C4-2B (cell line): ENCODE measurements around the gene SPAG9.

ENCODE experiments used
- CTCF ChIP-seq: fragments of 450-650 bp; conservative IDR thresholded peaks from 2 replicates; pipeline ENCODE4 v1.5.1; 2017; ENCODE audit warnings: mild to moderate bottlenecking
- ZFX ChIP-seq: fragments of 450-650 bp; IDR thresholded peaks from 2 replicates; pipeline ENCODE4 v1.6.1; 2017

- TF ChIP-seq CTCF (no peak), ZFX (no peak)
Observed at GRCh38 chr17:51014129-51014528, 106.5 kb downstream of the SPAG9 start.
